Prostate gland (tissue), 2 donors: ENCODE data around the gene SCN5A.

Experiments
- CTCF ChIP-seq, 4 experiments: fragments of 200-600 bp in 2 of 4; fragments of 450-650 bp in 2 of 4; sonication (generic) in 2 of 4; IDR thresholded peaks; 1 replicate in 3 of 4; 2 replicates in 1 of 4; pipeline ENCODE4 v1.5.1; 2016 to 2019; ENCODE audit warnings: antibody characterized with exemption in 4 of 4, mild to moderate bottlenecking in 2 of 4, moderate library complexity in 2 of 4
- POLR2A ChIP-seq: fragments of 450-650 bp; IDR thresholded peaks from one replicate; pipeline ENCODE4 v1.6.1; 2016; ENCODE audit warnings: antibody characterized with exemption, mild to moderate bottlenecking
- POLR2AphosphoS5 ChIP-seq: sonication (generic); formaldehyde crosslinking; IDR thresholded peaks from one replicate; pipeline ENCODE4 v1.6.1; 2017; ENCODE audit warnings: antibody characterized with exemption

GRCh38 chr3:38645601-38646000 is 3.9 kb downstream of the SCN5A start:
- TF ChIP-seq CTCF (IDR thresholded peaks at IDR 0.05) (no peak), POLR2AphosphoS5 (no peak), POLR2A (no peak)
